Activated CD4-positive, alpha-beta T cell treated with anti-CD3 and anti-CD28 coated beads, Interleukin-2, amount 10 ng/mL, durations not matched to agents 7 days and 5 days (primary cell): ENCODE results near the gene MSS51. TPM values are rescaled to one million over a fixed set of nuclear protein-coding genes. Genes with fewer than 3 reads are reported as not detected.
A peak's percentile ranks its signal among the peaks of the same experiment; 100 is the strongest.

Source experiments
- CTCF ChIA-PET: fragments of 350-600 bp; sonication (Branson Sonifier 250); formaldehyde crosslinking; loops from one replicate; lab custom pipeline; 2021; ENCODE audit warnings: antibody characterized with exemption; lab: Charles Lee
- POLR2A ChIA-PET: fragments of 350-600 bp; sonication (Branson Sonifier 250); formaldehyde crosslinking; loops from one replicate; lab custom pipeline; 2021; ENCODE audit warnings: antibody characterized with exemption; lab: Charles Lee
- DNase-seq: peaks from one replicate; pipeline ENCODE4 v3.0.0-alpha.2; 2020
- H3K27ac Mint-ChIP-seq: one replicate; pipeline ENCODE4 v1.8.0; 2021; ENCODE audit warnings: mild to moderate bottlenecking, moderate library complexity, mixed read lengths
- H3K27me3 Mint-ChIP-seq: one replicate; pipeline ENCODE4 v1.8.0; 2021; ENCODE audit warnings: mixed read lengths
- H3K36me3 Mint-ChIP-seq: one replicate; pipeline ENCODE4 v1.8.0; 2021; ENCODE audit warnings: low read depth, mixed read lengths
- H3K4me1 Mint-ChIP-seq: one replicate; pipeline ENCODE4 v1.8.0; 2021; ENCODE audit warnings: mixed read lengths
- H3K4me3 Mint-ChIP-seq: one replicate; pipeline ENCODE4 v1.8.0; 2021; ENCODE audit warnings: mild to moderate bottlenecking, moderate library complexity, mixed read lengths
- H3K9me3 Mint-ChIP-seq: one replicate; pipeline ENCODE4 v1.8.0; 2021; ENCODE audit warnings: mixed read lengths
- total RNA-seq, 2 experiments: library from RNA; stranded (reverse); gene quantifications; one replicate each; pipeline ENCODE4 v1.2.3, GENCODE V29; 2021

MSS51 gene
- total RNA-seq, 2 experiments from 2014 or later: 3.4 TPM

GRCh38 chr10:73444457-73444856 is 11.1 kb upstream of the MSS51 start:
- DNase-seq: no peak
- Mint-ChIP-seq H3K27me3 (no peaks in the 10 kb centered on the region), H3K4me3 (no peak overlapping the region), H3K9me3 (no peaks in the 10 kb centered on the region), H3K27ac (no peak overlapping the region), H3K36me3 (peaks cover 24% of the 10 kb centered on the region), H3K4me1 (no peaks in the 10 kb centered on the region)
- ChIA-PET POLR2A (no interaction called here), CTCF (no interaction called here)

- no peak overlapping the region for H3K27ac Mint-ChIP-seq
- no peak for DNase-seq
Measured at GRCh38 chr10:73439605-73440312, 6.4 kb upstream of the MSS51 start.

GRCh38 chr10:73439055-73439454 is 5.7 kb upstream of the MSS51 start:
- no peak for DNase-seq
- Mint-ChIP-seq H3K4me1 (no peaks in the 10 kb centered on the region), H3K27ac (no peak overlapping the region), H3K4me3 (no peak overlapping the region), H3K36me3 (peaks cover 20% of the 10 kb centered on the region), H3K27me3 (no peaks in the 10 kb centered on the region), H3K9me3 (no peaks in the 10 kb centered on the region)
- POLR2A ChIA-PET: no interaction called here
- CTCF ChIA-PET: interaction anchor here (1.4 kb wide), 1 partner anchor 206 kb away, joined by 3 read pairs; no protein-coding TSS in a partner anchor

More at GRCh38 chr10:73439605-73440312, 6.4 kb upstream of the MSS51 start:
- POLR2A ChIA-PET: no interaction called here
- Mint-ChIP-seq H3K9me3 (no peaks in the 10 kb centered on the region), H3K36me3 (peaks cover 25% of the 10 kb centered on the region), H3K4me3 (no peak overlapping the region), H3K4me1 (no peaks in the 10 kb centered on the region), H3K27me3 (no peaks in the 10 kb centered on the region)
- CTCF ChIA-PET: interaction anchor here (1.4 kb wide), 1 partner anchor 206 kb away, joined by 3 read pairs; no protein-coding TSS in a partner anchor

- Mint-ChIP-seq H3K9me3 (no peaks in the 10 kb centered on the region), H3K36me3 (peaks cover 33% of the 10 kb centered on the region), H3K27ac (no peak overlapping the region), H3K4me1 (peaks cover 13% of the 10 kb centered on the region), H3K27me3 (no peaks in the 10 kb centered on the region), H3K4me3 (no peak overlapping the region)
- CTCF ChIA-PET: interaction anchor here (1.0 to 1.4 kb wide), 3 partner anchors 9 to 20 kb away, joined by 3 to 4 read pairs (median 3); no protein-coding TSS in a partner anchor
- POLR2A ChIA-PET: no interaction called here
- DNase-seq: no peak
Measured at GRCh38 chr10:73432646-73433537, 469 bp downstream of the MSS51 start.

- Mint-ChIP-seq H3K27me3 (no peaks in the 10 kb centered on the region), H3K9me3 (no peaks in the 10 kb centered on the region), H3K4me1 (no peaks in the 10 kb centered on the region), H3K36me3 (peaks cover 44% of the 10 kb centered on the region), H3K4me3 (no peak overlapping the region), H3K27ac (no peak overlapping the region)
- DNase-seq: no peak
- ChIA-PET CTCF (interaction anchor here (0.6 kb wide), 1 partner anchor 175 kb away, joined by 9 read pairs; no protein-coding TSS in a partner anchor), POLR2A (no interaction called here)
Measured at GRCh38 chr10:73426318-73426717, 7.0 kb downstream of the MSS51 start.

GRCh38 chr10:73424478-73424877 is 8.9 kb downstream of the MSS51 start:
- no peaks in the 10 kb centered on the region for H3K4me1 Mint-ChIP-seq
- DNase-seq: no peak
- POLR2A ChIA-PET: no interaction called here
- H3K36me3 Mint-ChIP-seq: peaks cover 42% of the 10 kb centered on the region
- H3K27ac Mint-ChIP-seq: no peak overlapping the region
- H3K9me3 Mint-ChIP-seq: no peaks in the 10 kb centered on the region
- H3K27me3 Mint-ChIP-seq: no peaks in the 10 kb centered on the region
- H3K4me3 Mint-ChIP-seq: no peak overlapping the region
- CTCF ChIA-PET: interaction anchor here (1.3 kb wide), 1 partner anchor 10 kb away, joined by 4 read pairs; no protein-coding TSS in a partner anchor

- Mint-ChIP-seq H3K4me1 (no peaks in the 10 kb centered on the region), H3K27me3 (no peaks in the 10 kb centered on the region), H3K9me3 (no peaks in the 10 kb centered on the region), H3K27ac (no peak overlapping the region), H3K36me3 (peaks cover 42% of the 10 kb centered on the region), H3K4me3 (no peak overlapping the region)
- CTCF ChIA-PET: interaction anchor here (0.6 kb wide), 1 partner anchor 25 kb away, joined by 4 read pairs; no protein-coding TSS in a partner anchor
- POLR2A ChIA-PET: no interaction called here
- DNase-seq: no peak
Measured at GRCh38 chr10:73423309-73423708, 10.1 kb downstream of the MSS51 start.

GRCh38 chr10:73416571-73416970 is 16.8 kb downstream of the MSS51 start:
- Mint-ChIP-seq H3K27me3 (no peaks in the 10 kb centered on the region), H3K36me3 (peaks cover 7% of the 10 kb centered on the region), H3K4me1 (peaks cover 28% of the 10 kb centered on the region), H3K27ac (no peak overlapping the region), H3K4me3 (no peak overlapping the region), H3K9me3 (no peaks in the 10 kb centered on the region)
- ChIA-PET CTCF (interaction anchor here (0.6 kb wide), 1 partner anchor 160 kb away, joined by 3 read pairs; no protein-coding TSS in a partner anchor), POLR2A (no interaction called here)
- no peak for DNase-seq

- CTCF ChIA-PET: interaction anchor here (0.8 to 1.2 kb wide), 2 partner anchors 10 to 167 kb away, joined by 4 read pairs; partner anchors contain the start of gene DNAJC9
- Mint-ChIP-seq H3K27ac (peak overlapping the region; percentile 85), H3K4me3 (peak overlapping the region; percentile 90), H3K36me3 (peaks cover 19% of the 10 kb centered on the region), H3K27me3 (no peaks in the 10 kb centered on the region), H3K4me1 (peaks cover 41% of the 10 kb centered on the region), H3K9me3 (no peaks in the 10 kb centered on the region)
- DNase-seq: no peak
- POLR2A ChIA-PET: interaction anchor here (2.0 kb wide), 1 partner anchor 168 kb away, joined by 5 read pairs; the partner anchor contains the start of gene DNAJC9
Measured at GRCh38 chr10:73414230-73414945, 19.0 kb downstream of the MSS51 start.

GRCh38 chr10:73413528-73414229 is 19.7 kb downstream of the MSS51 start, which contains the start of gene ANXA7:
ANXA7 (minus strand) TSS chr10:73414058; CDS start chr10:73400856, 13,202 bp downstream.
- Mint-ChIP-seq H3K27ac (peak within 1 kb of the TSS; percentile 90), H3K36me3 (peaks cover 20% of the 10 kb centered on the region)

GRCh38 chr10:73413108-73413527 is 20.2 kb downstream of the MSS51 start:
- Mint-ChIP-seq H3K27ac (peak overlapping the region; percentile 90), H3K4me1 (peaks cover 46% of the 10 kb centered on the region)

More at GRCh38 chr10:73413528-73414229, 19.7 kb downstream of the MSS51 start, which contains the start of gene ANXA7:
- H3K4me3 Mint-ChIP-seq: peak within 1 kb of the TSS; percentile 90
- H3K4me1 Mint-ChIP-seq: peaks cover 45% of the 10 kb centered on the region
- ChIA-PET POLR2A (interaction anchor here (0.7 to 2.0 kb wide), 2 partner anchors 167 to 1166 kb away, joined by 3 to 5 read pairs; partner anchors contain the start of gene DNAJC9), CTCF (interaction anchor here (1.2 to 1.6 kb wide), 2 partner anchors 11 to 19 kb away, joined by 4 read pairs; partner anchors contain the start of gene MSS51)
- no peaks in the 10 kb centered on the region for H3K27me3 Mint-ChIP-seq
- DNase-seq: peak; percentile 95
- no peaks in the 10 kb centered on the region for H3K9me3 Mint-ChIP-seq

More at GRCh38 chr10:73413108-73413527, 20.2 kb downstream of the MSS51 start:
- peaks cover 20% of the 10 kb centered on the region for H3K36me3 Mint-ChIP-seq
- POLR2A ChIA-PET: interaction anchor here (0.6 to 2.0 kb wide), 4 partner anchors 82 to 1165 kb away, joined by 3 to 5 read pairs (median 4); partner anchors contain the start of gene DNAJC9
- H3K9me3 Mint-ChIP-seq: no peaks in the 10 kb centered on the region
- CTCF ChIA-PET: interaction anchor here (0.7 to 1.6 kb wide), 2 partner anchors 12 to 20 kb away, joined by 3 to 4 read pairs; partner anchors contain the start of gene MSS51
- peak overlapping the region; percentile 90 for H3K4me3 Mint-ChIP-seq
- no peaks in the 10 kb centered on the region for H3K27me3 Mint-ChIP-seq
- peak; percentile 61 for DNase-seq
